Transverse colon (tissue), 4 donors: ENCODE results near the gene ALG13. TPM values are rescaled to one million over a fixed set of nuclear protein-coding genes. Genes with fewer than 3 reads are reported as not detected.
"Not testable (repeated sequence)": the region's sequence is repeated elsewhere in the genome, so short reads cannot be mapped to it uniquely, and the experiment has no call there.

Experiments used
- DNase-seq: peaks from one replicate; pipeline ENCODE4 v3.0.0-alpha.2; 2019
- H3K27ac ChIP-seq, 4 donors: fragments of 200-600 bp; sonication (generic); 2 replicates each; pipeline ENCODE4 v1.5.1; 2016 to 2018; ENCODE audit warnings: inconsistent platforms in 4 of 4
- H3K27me3 ChIP-seq: fragments of 200-600 bp; sonication (generic); 2 replicates; pipeline ENCODE4 v1.5.1; 2017; ENCODE audit warnings: inconsistent platforms
- H3K36me3 ChIP-seq, 4 donors: fragments of 200-600 bp; sonication (generic); 2 replicates each; pipeline ENCODE4 v1.5.1; 2017 to 2019; ENCODE audit warnings: inconsistent platforms in 4 of 4
- H3K4me1 ChIP-seq, 4 donors: fragments of 200-600 bp; sonication (generic); 2 replicates each; pipeline ENCODE4 v1.5.1; 2017 to 2020; ENCODE audit warnings: inconsistent platforms in 4 of 4
- H3K4me3 ChIP-seq, 4 donors: fragments of 200-600 bp; sonication (generic); 1 replicate in 1 of 4; 2 replicates in 3 of 4; pipeline versions ENCODE4 v1.5.1 to v1.6.1; 2017 to 2019; ENCODE audit warnings: inconsistent platforms in 4 of 4
- H3K9me3 ChIP-seq, 2 donors: fragments of 200-600 bp; sonication (generic); 2 replicates each; pipeline ENCODE4 v1.5.1; 2017 to 2019; ENCODE audit warnings: inconsistent platforms in 2 of 2
- EP300 ChIP-seq: sonication (generic); formaldehyde crosslinking; IDR thresholded peaks from one replicate; pipeline ENCODE4 v1.6.1; 2017; ENCODE audit warnings: antibody characterized with exemption, low read depth
- POLR2A ChIP-seq: fragments of 450-650 bp; IDR thresholded peaks from one replicate; pipeline ENCODE4 v1.6.1; 2016; ENCODE audit warnings: antibody characterized with exemption, mild to moderate bottlenecking, moderate library complexity
- POLR2AphosphoS5 ChIP-seq, 3 donors: sonication (generic); formaldehyde crosslinking; IDR thresholded peaks; one replicate each; pipeline ENCODE4 v1.6.1; 2016; ENCODE audit warnings: antibody characterized with exemption in 3 of 3
- WGBS, 2 donors: methylation state at CpG; one replicate each; pipeline ENCODE4 v1.1.5; 2018; ENCODE audit warnings: low coverage in 1 of 2; 5-methylcytosine and 5-hydroxymethylcytosine counted together
- in situ Hi-C, 4 donors: fragments of 200-750 bp; cut with MboI; loops; one replicate each; pipeline versions ENCODE4 v1.15.0 to v1.15.1; 2017; ENCODE audit warnings: low sequenced_read_pairs in 3 of 4, low pct_ligation_motif_present in 1 of 4, low pct_unique_long_range_greater_than_20kb in 1 of 4
- intact Hi-C: fragments of 100-400 bp; cut with DNase I; formaldehyde crosslinking; loops from one replicate; pipeline ENCODE4 v1.15.1; 2023; ENCODE audit warnings: low total_unique reads
- small RNA-seq, 4 donors: library from RNA; depleted of rRNA; stranded (forward); fragments of <200 nt; gene quantifications; one replicate each; pipeline ENCODE3, GENCODE V24; 2016
- total RNA-seq, 4 donors: library from RNA; depleted of rRNA; stranded (reverse); fragments of >200 nt; gene quantifications; one replicate each; pipeline ENCODE4 v1.1.0, GENCODE V29; 2016
- TF ChIP-seq, protein P1 (sequence below), 5 experiments: fragments of 200-600 bp in 3 of 5; fragments of 450-650 bp in 2 of 5; sonication (generic) in 3 of 5; IDR thresholded peaks; 1 replicate in 2 of 5; 2 replicates in 3 of 5; pipeline ENCODE4 v1.5.1; 2016 to 2017; ENCODE audit warnings: antibody characterized with exemption in 5 of 5, inconsistent platforms in 3 of 5, mild to moderate bottlenecking in 2 of 5, moderate library complexity in 1 of 5

Gene ALG13
- total RNA-seq, 4 donors from 2014 or later = 64.7 to 130 (median 74.1) TPM

DNA sequence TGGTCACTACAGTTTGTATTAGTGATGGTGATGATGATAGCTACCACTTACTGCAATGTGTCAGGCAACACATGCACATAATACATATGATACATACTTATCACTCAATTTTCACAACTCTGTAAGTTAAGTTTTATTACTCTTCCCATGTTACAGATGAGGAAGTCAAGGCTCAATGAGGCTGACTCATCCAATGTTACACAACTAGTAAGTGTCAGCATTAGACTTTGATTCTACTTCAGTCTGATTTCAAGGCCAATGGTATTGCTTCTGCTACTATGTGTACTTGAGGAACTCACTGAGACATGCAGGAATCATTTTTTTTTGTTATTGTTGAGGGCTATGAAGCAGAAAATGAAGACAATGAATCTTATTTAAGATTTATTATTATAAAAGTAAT lies 98.6 kb downstream of the ALG13 start:
- in situ Hi-C loops (no loop called here), intact Hi-C loops (no loop called here)
- H3K27me3 ChIP-seq = no peaks in the 10 kb centered on the region
- DNase-seq = no peak
- no peak overlapping the region for H3K27ac ChIP-seq
- H3K36me3 ChIP-seq = no peaks in the 10 kb centered on the region
- no peaks in the 10 kb centered on the region for H3K9me3 ChIP-seq
- H3K4me3 ChIP-seq = no peak overlapping the region
- no peaks in the 10 kb centered on the region for H3K4me1 ChIP-seq
- TF ChIP-seq POLR2A (no peak), EP300 (no peak)

DNA sequence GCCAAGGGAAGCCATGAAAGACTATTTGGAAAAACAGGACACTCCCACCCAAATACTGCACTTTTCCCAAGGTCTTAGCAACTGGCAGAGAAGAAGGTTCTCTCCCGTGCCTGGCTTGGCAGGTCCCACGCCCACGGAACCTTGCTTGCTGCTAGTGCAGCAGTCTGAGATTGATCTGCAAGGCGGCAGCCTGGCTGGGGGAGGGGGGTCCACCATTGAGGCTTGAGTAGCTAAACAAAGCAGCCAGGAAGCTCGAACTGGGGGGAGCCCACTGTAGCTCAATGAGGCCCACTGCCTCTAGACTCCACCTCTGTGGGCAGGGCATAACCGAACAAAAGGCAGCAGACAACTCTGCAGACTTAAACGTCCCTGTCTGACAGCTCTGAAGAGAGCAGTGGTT lies 103.7 kb downstream of the ALG13 start:
- Histone ChIP-seq H3K36me3 (no peaks in the 10 kb centered on the region), H3K4me1 (no peaks in the 10 kb centered on the region), H3K9me3 (no peaks in the 10 kb centered on the region), H3K27ac (no peak overlapping the region), H3K4me3 (no peak overlapping the region), H3K27me3 (no peaks in the 10 kb centered on the region)
- WGBS, 2 donors = 81% methylated on average over 4 of the region's 7 CpGs; no CpG with 5 or more reads in 1 of the 2 donors
- no peak for DNase-seq
- in situ Hi-C loops (no loop called here), intact Hi-C loops (no loop called here)
- TF ChIP-seq POLR2AphosphoS5 (IDR thresholded peaks at IDR 0.05) = no peak
- TF ChIP-seq, protein P1, sequence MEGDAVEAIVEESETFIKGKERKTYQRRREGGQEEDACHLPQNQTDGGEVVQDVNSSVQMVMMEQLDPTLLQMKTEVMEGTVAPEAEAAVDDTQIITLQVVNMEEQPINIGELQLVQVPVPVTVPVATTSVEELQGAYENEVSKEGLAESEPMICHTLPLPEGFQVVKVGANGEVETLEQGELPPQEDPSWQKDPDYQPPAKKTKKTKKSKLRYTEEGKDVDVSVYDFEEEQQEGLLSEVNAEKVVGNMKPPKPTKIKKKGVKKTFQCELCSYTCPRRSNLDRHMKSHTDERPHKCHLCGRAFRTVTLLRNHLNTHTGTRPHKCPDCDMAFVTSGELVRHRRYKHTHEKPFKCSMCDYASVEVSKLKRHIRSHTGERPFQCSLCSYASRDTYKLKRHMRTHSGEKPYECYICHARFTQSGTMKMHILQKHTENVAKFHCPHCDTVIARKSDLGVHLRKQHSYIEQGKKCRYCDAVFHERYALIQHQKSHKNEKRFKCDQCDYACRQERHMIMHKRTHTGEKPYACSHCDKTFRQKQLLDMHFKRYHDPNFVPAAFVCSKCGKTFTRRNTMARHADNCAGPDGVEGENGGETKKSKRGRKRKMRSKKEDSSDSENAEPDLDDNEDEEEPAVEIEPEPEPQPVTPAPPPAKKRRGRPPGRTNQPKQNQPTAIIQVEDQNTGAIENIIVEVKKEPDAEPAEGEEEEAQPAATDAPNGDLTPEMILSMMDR (IDR thresholded peaks at IDR 0.05) = no peak
- no peak for TF ChIP-seq POLR2A
- no peak for TF ChIP-seq EP300

DNA sequence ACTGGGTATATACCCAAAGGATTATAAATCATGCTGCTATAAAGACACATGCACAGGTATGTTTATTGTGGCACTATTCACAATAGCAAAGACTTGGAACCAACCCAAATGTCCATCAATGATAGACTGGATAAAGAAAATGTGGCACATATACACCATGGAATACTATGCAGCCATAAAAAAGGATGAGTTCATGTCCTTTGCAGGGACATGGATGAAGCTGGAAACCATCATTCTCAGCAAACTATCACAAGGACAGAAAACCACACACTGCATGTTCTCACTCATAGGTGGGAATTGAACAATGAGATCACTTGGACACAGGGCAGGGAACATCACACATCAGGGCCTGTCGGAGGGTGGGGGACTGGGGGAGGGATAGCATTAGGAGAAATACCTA lies 109.1 kb downstream of the ALG13 start:
- H3K27ac ChIP-seq, intact Hi-C loops, in situ Hi-C loops, H3K27me3 ChIP-seq, DNase-seq, H3K36me3 ChIP-seq, H3K9me3 ChIP-seq, H3K4me3 ChIP-seq, H3K4me1 ChIP-seq: not testable (repeated sequence)
- 82% methylated on average over 1 of the region's 1 CpG; no CpG with 5 or more reads in 1 of the 2 donors for WGBS, 2 donors

Small RNA genes lying within 50 kb of the gene (small RNA-seq; reads per million reads assigned to genes)
- 0 reads per million in 4 donors for gene RNA5SP512

Other genes with a start within 250 kb of the ALG13 start
- gene SERTM2, start 169.5 kb upstream of the ALG13 start, total RNA-seq = 1 to 10 TPM in 1 of 4 donors, under 1 TPM in 3; 0.40 to 1.1 (median 0.59) TPM
- not detected for gene TRPC5OS, start 195.0 kb downstream of the ALG13 start, total RNA-seq